SK-N-MC (cell line): ENCODE measurements around the gene ADAP1.

Experiments
- EZH2 ChIP-seq: fragments of 200-600 bp; sonication (generic); IDR thresholded peaks from one replicate; pipeline ENCODE4 v1.6.1; 2017; ENCODE audit warnings: antibody characterized with exemption
- POLR2AphosphoS5 ChIP-seq: IDR thresholded peaks from 2 replicates; pipeline ENCODE4 v1.6.1; 2012; ENCODE audit warnings: mild to moderate bottlenecking, low read depth, low read length, borderline replicate concordance

DNA sequence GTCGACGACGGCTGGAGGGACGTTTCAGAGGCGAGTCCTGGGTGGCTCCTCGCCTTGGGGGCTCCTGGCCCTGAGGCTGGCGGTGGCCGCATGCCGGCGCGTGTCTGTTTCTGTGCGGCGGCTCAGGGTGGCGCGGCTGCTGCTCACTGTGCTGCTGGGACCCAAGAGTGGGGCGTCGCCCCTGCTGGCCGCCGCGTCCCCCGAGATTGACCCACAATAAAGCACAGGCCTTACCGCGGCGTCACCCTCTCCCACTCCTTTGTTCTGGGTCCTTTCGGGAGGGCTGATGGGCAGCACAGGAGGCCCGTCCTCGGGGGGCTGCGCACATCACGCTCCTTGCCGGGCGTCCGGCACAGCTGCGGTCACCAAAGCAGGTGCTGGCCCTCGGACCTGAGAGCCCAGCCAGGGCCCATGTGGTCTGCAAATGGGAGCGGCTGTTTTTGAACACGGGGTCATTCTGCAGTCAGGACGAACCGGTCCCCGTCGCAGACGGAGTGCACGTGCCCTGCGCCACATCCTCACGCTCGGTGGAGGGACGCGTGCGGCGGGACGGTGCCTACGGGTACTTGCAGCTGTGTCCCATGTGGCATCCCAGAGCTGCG is 58.9 kb downstream of the ADAP1 start:
- TF ChIP-seq EZH2: no peak
- TF ChIP-seq POLR2AphosphoS5: no peak
